PC-3 (cell line): ENCODE measurements around the gene JAKMIP1. TPM values are rescaled to one million over a fixed set of nuclear protein-coding genes. Genes with fewer than 3 reads are reported as not detected.
"Not testable (repeated sequence)": the region's sequence is repeated elsewhere in the genome, so short reads cannot be mapped to it uniquely, and the experiment has no call there.

Experiments used
- ATAC-seq: fragments of 200-7000 bp; cut with Tn5 transposase; 2 replicates; pipeline ENCODE4 v1.9.1; 2020; ENCODE audit warnings: mild to moderate bottlenecking, moderate library complexity
- BruUV-seq: library from RNA; stranded (reverse); fragments of 400-500 nt; replicated peaks from 2 replicates; lab custom pipeline; 2021; lab: Mats Ljungman, UMichigan
- CTCF ChIA-PET: fragments of 300-600 bp; sonication (Branson Sonifier 250); formaldehyde crosslinking; loops from one replicate; lab custom pipeline; 2022; ENCODE audit warnings: antibody characterized with exemption; lab: Charles Lee
- POLR2A ChIA-PET: fragments of 300-600 bp; sonication (Branson Sonifier 250); formaldehyde crosslinking; loops from one replicate; lab custom pipeline; 2022; ENCODE audit warnings: antibody characterized with exemption; ENCODE audit not compliant: unreplicated experiment; lab: Charles Lee
- DNase-seq: peaks from one replicate; pipeline ENCODE4 v3.0.0-alpha.2; 2015
- H2AFZ ChIP-seq: fragments of 300-600 bp; sonication (generic); 2 replicates; pipeline ENCODE4 v1.6.0; 2016; ENCODE audit warnings: antibody characterized with exemption, low read length
- H3F3A ChIP-seq: fragments of 300-600 bp; sonication (generic); one replicate; pipeline ENCODE4 v1.6.0; 2017; ENCODE audit warnings: antibody characterized with exemption, low read length, control low read depth, mild to moderate bottlenecking; ENCODE audit not compliant: unreplicated experiment
- H3K27ac ChIP-seq: fragments of 300-600 bp; sonication (generic); 2 replicates; pipeline ENCODE4 v1.5.1; 2016; ENCODE audit warnings: mild to moderate bottlenecking, low read length
- H3K27me3 ChIP-seq: fragments of 300-600 bp; sonication (generic); 2 replicates; pipeline ENCODE4 v1.6.1; 2016; ENCODE audit warnings: low read length, mixed read lengths
- H3K36me3 ChIP-seq: fragments of 300-600 bp; sonication (generic); 2 replicates; pipeline ENCODE4 v1.6.1; 2016; ENCODE audit warnings: low read depth, mixed run types, low read length, mixed read lengths
- H3K4me1 ChIP-seq: fragments of 300-600 bp; sonication (generic); 2 replicates; pipeline ENCODE4 v1.5.1; 2016; ENCODE audit warnings: low read length; ENCODE audit not compliant: insufficient read depth
- H3K4me2 ChIP-seq: fragments of 300-600 bp; sonication (generic); 2 replicates; pipeline ENCODE4 v1.6.0; 2016; ENCODE audit warnings: low read length
- H3K4me3 ChIP-seq: fragments of 300-600 bp; sonication (generic); 2 replicates; pipeline ENCODE4 v1.5.1; 2016; ENCODE audit warnings: mild to moderate bottlenecking, low read length, mixed read lengths
- H3K79me2 ChIP-seq: fragments of 300-600 bp; sonication (generic); 2 replicates; pipeline ENCODE4 v1.6.1; 2017; ENCODE audit warnings: low read length, mixed read lengths
- H3K9ac ChIP-seq: fragments of 300-600 bp; sonication (generic); 2 replicates; pipeline ENCODE4 v1.6.0; 2016; ENCODE audit warnings: mild to moderate bottlenecking, low read length
- H3K9me2 ChIP-seq: fragments of 300-600 bp; sonication (generic); replicated peaks from 2 replicates; pipeline ENCODE4 v1.6.1; 2016; ENCODE audit warnings: mixed run types, low read length, mixed read lengths
- H3K9me3 ChIP-seq: fragments of 300-600 bp; sonication (generic); 2 replicates; pipeline ENCODE4 v1.6.1; 2016; ENCODE audit warnings: low read length, mixed read lengths
- H4K20me1 ChIP-seq: fragments of 300-600 bp; sonication (generic); 2 replicates; pipeline ENCODE4 v1.6.1; 2016; ENCODE audit warnings: low read length, mixed read lengths
- CTCF ChIP-seq: fragments of 300-600 bp; sonication (generic); conservative IDR thresholded peaks from 2 replicates; pipeline ENCODE4 v1.5.1; 2017; ENCODE audit warnings: antibody characterized with exemption, low read depth, mild to moderate bottlenecking, low read length
- EZH2 ChIP-seq: fragments of 300-600 bp; sonication (generic); IDR thresholded peaks from one replicate; pipeline ENCODE4 v1.6.1; 2017; ENCODE audit warnings: antibody characterized with exemption, mild to moderate bottlenecking, low read length; ENCODE audit not compliant: unreplicated experiment
- EZH2phosphoT487 ChIP-seq: fragments of 300-600 bp; sonication (generic); IDR thresholded peaks from 2 replicates; pipeline ENCODE4 v1.6.1; 2018; ENCODE audit warnings: mild to moderate bottlenecking, antibody characterized with exemption, low read length, borderline replicate concordance
- intact Hi-C: fragments of 100-400 bp; cut with micrococcal nuclease; formaldehyde crosslinking; loops from 2 replicates; pipeline ENCODE4 v1.9.0; 2023
- total RNA-seq: library from RNA; depleted of rRNA; stranded (reverse); fragments of >200 nt; gene quantifications from 2 replicates; pipeline ENCODE4 v1.2.3, GENCODE V29; 2014

Gene JAKMIP1
- total RNA-seq, 1 experiment from 2014 or later: 0.04 TPM

GRCh38 chr4:6217716-6218381 is 17.5 kb upstream of the JAKMIP1 start:
- H3K27ac ChIP-seq: no peak overlapping the region
- no peaks in the 10 kb centered on the region for H3F3A ChIP-seq
- H3K9me2 ChIP-seq: no peaks in the 10 kb centered on the region
- no peak overlapping the region for H2AFZ ChIP-seq
- no TSS peak for BruUV-seq
- ChIA-PET CTCF (no interaction called here), POLR2A (no interaction called here)
- no peaks in the 10 kb centered on the region for H4K20me1 ChIP-seq
- peaks cover 22% of the 10 kb centered on the region for H3K27me3 ChIP-seq
- no peaks in the 10 kb centered on the region for H3K36me3 ChIP-seq
- DNase-seq (no peak), ATAC-seq (no peak)
- H3K4me1 ChIP-seq: no peaks in the 10 kb centered on the region
- H3K4me2 ChIP-seq: no peak overlapping the region
- H3K79me2 ChIP-seq: no peaks in the 10 kb centered on the region
- H3K9ac ChIP-seq: no peak overlapping the region
- H3K9me3 ChIP-seq: no peaks in the 10 kb centered on the region
- TF ChIP-seq CTCF: no peak
- intact Hi-C loops: no loop called here
- H3K4me3 ChIP-seq: no peak overlapping the region

GRCh38 chr4:6216588-6216987 is 16.2 kb upstream of the JAKMIP1 start:
- H3K27me3 ChIP-seq: peaks cover 22% of the 10 kb centered on the region
- ChIA-PET POLR2A (no interaction called here), CTCF (no interaction called here)
- H3K4me2 ChIP-seq: no peak overlapping the region
- ATAC-seq (no peak), DNase-seq (no peak)
- no peak overlapping the region for H2AFZ ChIP-seq
- no TSS peak for BruUV-seq
- no peaks in the 10 kb centered on the region for H3F3A ChIP-seq
- no peak overlapping the region for H3K27ac ChIP-seq
- TF ChIP-seq EZH2 (no peak), CTCF (no peak), EZH2phosphoT487 (no peak)
- H3K9me3 ChIP-seq: no peaks in the 10 kb centered on the region
- H3K36me3 ChIP-seq: no peaks in the 10 kb centered on the region
- H4K20me1 ChIP-seq: no peaks in the 10 kb centered on the region
- intact Hi-C loops: no loop called here
- H3K9me2 ChIP-seq: no peaks in the 10 kb centered on the region
- H3K79me2 ChIP-seq: no peaks in the 10 kb centered on the region
- H3K9ac ChIP-seq: no peak overlapping the region
- no peaks in the 10 kb centered on the region for H3K4me1 ChIP-seq
- no peak overlapping the region for H3K4me3 ChIP-seq

GRCh38 chr4:6209921-6210320 is 9.6 kb upstream of the JAKMIP1 start:
- H3K27ac ChIP-seq: no peak overlapping the region
- no peaks in the 10 kb centered on the region for H3K9me2 ChIP-seq
- H3K4me1 ChIP-seq: no peaks in the 10 kb centered on the region
- POLR2A ChIA-PET: no interaction called here
- ATAC-seq: no peak
- no peak overlapping the region for H3K4me2 ChIP-seq
- no peak overlapping the region for H3K9ac ChIP-seq
- H3F3A ChIP-seq: no peaks in the 10 kb centered on the region
- TF ChIP-seq EZH2phosphoT487 (no peak), EZH2 (no peak), CTCF (no peak)
- CTCF ChIA-PET: no interaction called here
- no TSS peak for BruUV-seq
- peaks cover 2% of the 10 kb centered on the region; the same call in 1 of the 2 replicates for H3K27me3 ChIP-seq
- no peaks in the 10 kb centered on the region for H3K79me2 ChIP-seq
- no peak for DNase-seq
- H3K9me3 ChIP-seq: no peaks in the 10 kb centered on the region
- intact Hi-C loops: no loop called here
- H3K4me3 ChIP-seq: no peak overlapping the region
- no peak overlapping the region for H2AFZ ChIP-seq
- H3K36me3 ChIP-seq: no peaks in the 10 kb centered on the region
- H4K20me1 ChIP-seq: no peaks in the 10 kb centered on the region

- H4K20me1 ChIP-seq, H3K9me2 ChIP-seq, H3K4me2 ChIP-seq, H3K4me3 ChIP-seq, H3K36me3 ChIP-seq, H2AFZ ChIP-seq, H3K79me2 ChIP-seq, DNase-seq, intact Hi-C loops, H3K4me1 ChIP-seq, H3K27me3 ChIP-seq, BruUV-seq, H3K9me3 ChIP-seq, H3F3A ChIP-seq, H3K27ac ChIP-seq, H3K9ac ChIP-seq, ATAC-seq, POLR2A ChIA-PET: not testable (repeated sequence)
- CTCF ChIA-PET: interaction anchor here (0.6 kb wide), 1 partner anchor 211 kb away, joined by 3 read pairs; no protein-coding TSS in a partner anchor
Observed at GRCh38 chr4:6209291-6209690, 8.9 kb upstream of the JAKMIP1 start.
